Islet precursor cell (in vitro differentiated cells): ENCODE data around the gene CLCN3.
"Not testable (repeated sequence)": the region's sequence is repeated elsewhere in the genome, so short reads cannot be mapped to it uniquely, and the experiment has no call there.

Experiments
- DNase-seq: peaks from one replicate; pipeline ENCODE4 v3.0.0-alpha.2; 2018

Gene CLCN3

DNA sequence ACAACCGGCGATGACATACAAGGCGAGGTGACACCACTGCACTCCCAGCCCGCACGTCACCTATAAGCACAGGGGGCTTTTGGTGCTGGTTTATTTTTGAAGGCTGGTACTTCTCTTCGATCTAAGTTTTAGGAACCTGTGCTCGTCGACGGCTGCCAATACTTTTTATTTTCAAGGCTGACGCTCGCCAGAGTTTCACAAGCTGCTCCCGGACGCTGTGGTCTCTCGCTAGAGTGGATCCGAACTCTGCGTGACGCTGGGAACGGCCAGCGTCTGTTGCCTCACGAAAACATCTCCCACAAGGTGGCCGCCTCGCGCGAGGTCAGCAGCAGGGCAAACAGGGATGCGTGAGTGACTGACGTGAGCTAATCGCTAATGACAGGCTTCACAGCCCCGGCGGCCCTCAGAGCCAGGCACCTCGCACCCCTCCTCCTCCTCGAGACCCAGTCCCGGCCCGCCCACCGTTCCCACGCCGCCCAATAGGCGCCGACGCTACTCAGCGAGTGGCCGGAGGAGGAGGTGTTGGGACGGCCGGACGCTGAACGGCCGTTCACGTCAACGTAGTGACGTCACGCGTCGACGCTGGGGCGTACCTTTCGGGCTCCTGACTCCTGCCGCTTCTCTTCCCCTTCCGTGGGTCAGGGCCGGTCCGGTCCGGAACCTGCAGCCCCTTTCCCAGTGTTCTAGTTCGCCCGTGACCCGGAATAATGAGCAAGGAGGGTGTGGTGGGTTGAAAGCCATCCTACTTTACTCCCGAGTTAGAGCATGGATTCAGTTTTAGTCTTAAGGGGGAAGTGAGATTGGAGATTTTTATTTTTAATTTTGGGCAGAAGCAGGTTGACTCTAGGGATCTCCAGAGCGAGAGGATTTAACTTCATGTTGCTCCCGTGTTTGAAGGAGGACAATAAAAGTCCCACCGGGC lies at the start of gene CLCN3:
Gene CLCN3, plus strand, starts transcription at position 621 of the 922 bp plus-strand sequence. CDS start 15,351 bp downstream, outside the sequence.
- peak; percentile 99 for DNase-seq

DNA sequence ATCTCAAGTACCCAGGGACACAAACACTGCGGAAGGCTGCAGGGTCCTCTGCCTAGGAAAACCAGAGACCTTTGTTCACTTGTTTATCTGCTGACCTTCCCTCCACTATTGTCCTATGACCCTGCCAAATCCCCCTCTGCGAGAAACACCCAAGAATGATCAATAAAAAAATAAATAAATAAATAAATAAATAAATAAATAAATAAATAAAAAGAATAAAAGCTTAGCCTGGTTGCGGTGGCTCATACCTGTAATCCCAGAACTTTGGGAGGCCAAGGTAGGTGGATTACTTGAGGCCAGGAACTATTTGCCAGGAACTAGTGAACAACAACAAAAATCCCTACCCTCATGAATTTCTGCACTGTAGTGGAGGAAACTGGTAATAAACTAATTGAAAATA lies 49.4 kb upstream of the CLCN3 start:
- not testable (repeated sequence) for DNase-seq

DNA sequence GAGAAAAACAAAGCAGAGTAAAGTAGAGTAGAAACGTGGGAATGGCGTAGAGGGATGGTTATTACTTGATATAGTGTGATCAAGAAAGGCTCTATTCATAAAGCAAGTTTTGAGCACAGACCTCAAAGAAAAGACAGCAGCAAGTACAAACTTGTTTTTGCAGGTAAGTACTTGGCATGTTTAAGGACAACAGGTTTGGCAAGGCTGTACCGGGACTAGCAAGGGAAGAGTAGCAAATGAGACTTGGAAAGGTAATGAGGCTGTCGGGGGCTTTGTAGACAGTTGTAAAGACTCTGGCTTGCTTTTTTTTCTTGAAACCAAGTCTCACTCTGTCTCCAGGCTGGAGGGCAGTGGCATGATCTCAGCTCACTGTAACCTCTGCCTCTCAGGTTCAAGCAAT lies 48.9 kb upstream of the CLCN3 start:
- DNase-seq: peak; percentile 52

DNA sequence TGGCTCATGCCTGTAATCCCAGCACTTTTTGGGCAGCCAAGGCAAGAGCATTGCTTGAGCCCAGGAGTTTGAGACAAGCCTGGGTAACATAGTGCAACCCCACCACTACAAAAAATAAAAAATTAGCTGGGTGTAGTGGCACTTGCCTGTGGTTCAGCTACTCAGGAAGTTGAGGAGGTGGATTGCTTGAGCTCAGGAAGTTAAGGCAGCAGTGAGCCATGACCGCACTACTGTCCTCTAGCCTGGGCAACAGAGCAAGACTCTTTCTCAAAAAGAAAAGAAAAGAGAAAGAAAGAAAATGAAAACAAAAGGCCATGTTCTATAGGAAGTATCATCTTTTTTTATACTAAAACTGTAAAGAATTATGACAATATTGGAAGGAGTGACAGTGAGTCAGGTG lies 46.5 kb upstream of the CLCN3 start:
- DNase-seq: no peak

DNA sequence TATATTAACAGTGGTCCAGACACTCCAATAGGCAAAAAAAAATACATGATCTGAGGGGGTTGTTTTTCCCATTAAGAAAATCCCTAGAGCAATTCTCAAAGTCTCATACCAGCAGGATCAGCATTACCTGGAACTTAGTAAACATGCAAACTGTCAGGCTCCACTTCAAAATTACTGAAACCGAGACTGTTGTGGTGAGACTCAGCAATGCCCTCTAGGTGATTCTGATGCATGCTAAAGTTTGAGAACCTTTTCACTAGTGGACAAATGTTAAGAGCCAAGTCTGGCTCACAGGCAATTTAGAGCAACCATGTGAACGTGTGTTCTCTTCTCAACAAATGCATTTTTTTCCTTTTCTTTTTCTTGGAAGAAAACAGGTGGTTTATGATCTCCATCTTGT lies 38.2 kb upstream of the CLCN3 start:
- DNase-seq: no peak

DNA sequence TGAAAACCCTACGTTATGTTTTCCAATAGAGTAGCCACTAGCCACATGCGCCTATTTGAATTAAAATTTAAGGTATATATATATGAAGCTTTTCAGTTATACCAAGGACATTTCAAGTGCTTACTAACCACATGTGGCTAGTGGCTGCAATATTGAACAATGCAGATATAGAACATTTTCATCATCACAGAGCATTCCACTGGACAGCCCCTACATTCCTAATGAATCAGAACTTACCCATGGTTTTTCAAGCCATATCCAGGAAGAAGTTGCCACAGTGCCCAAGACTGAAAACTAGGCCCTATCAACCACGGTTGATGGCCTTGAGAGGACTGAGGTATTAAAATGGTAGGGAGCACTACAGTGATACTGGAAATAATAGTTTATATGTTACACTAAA lies 37.7 kb upstream of the CLCN3 start:
- no peak for DNase-seq

DNA sequence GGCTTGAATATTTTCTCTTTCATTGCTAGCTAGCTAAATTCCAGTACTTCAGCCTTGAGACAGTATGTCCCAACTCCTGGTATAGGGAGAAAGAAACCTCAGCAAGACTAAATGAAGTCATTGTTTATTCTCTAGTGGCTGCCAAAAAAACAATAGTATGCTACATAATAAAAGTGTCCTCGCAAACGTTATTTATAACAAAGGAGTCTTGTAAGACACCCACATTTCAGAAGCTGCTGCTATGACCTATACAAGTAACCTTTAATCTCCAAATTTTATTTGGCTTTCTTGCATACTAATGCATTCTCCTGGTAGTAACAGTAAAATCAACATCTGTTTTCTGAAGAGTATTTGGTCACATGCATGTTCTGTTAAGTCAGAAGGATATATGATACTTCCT lies 36.8 kb upstream of the CLCN3 start:
- no peak for DNase-seq

DNA sequence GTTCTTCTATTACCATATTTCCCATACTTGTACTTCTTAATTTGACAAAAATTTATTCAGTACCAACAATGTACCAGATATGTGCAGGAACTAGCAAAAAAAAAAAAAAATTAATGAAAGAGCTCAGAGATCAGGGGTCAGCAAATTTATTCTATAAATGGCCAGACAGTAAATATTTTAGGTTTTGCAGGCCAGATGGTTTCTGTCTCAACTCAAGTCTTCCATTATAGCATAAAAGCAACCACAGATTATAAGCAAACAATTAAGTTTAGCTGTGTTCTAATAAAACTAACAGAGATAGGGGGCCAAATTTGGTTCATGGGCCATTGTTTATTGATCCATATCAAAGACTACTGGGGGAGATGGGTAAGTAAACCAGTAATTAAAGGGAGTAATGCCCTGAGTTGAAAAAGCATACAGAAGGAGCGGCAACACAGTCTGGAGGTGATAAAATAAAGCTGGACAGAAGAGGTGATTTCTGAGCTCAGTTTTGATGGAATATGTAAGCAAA lies 27.3 kb upstream of the CLCN3 start:
- no peak for DNase-seq

DNA sequence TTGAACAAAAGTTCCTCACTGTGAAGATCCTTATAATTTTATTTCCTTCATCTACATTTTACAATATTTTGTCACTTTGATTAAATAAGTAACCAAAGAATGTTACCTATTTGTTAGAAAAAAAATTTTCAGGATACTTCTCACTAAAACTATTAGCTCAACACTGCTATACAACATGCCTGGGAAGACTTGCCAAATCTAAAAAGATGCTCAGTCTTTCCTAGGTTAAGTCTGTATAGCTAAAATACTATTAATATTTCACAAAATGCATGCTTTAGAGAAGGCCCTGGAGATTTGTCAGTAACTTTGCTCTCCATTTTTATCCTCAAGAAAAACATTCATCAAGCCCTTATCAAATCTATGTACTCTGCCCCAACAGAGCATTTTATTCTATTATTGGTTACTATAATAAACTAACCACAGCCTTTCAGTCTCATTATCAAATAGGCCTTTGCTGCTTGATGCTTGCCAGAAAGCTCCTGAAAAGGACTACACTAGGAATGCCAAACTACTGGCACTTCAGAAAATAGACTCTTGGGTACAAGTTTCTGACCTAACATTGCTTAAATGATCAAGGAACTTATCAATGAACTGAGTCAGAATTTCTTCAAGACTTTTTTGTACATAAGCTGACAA lies 25.7 kb upstream of the CLCN3 start:
- no peak for DNase-seq

DNA sequence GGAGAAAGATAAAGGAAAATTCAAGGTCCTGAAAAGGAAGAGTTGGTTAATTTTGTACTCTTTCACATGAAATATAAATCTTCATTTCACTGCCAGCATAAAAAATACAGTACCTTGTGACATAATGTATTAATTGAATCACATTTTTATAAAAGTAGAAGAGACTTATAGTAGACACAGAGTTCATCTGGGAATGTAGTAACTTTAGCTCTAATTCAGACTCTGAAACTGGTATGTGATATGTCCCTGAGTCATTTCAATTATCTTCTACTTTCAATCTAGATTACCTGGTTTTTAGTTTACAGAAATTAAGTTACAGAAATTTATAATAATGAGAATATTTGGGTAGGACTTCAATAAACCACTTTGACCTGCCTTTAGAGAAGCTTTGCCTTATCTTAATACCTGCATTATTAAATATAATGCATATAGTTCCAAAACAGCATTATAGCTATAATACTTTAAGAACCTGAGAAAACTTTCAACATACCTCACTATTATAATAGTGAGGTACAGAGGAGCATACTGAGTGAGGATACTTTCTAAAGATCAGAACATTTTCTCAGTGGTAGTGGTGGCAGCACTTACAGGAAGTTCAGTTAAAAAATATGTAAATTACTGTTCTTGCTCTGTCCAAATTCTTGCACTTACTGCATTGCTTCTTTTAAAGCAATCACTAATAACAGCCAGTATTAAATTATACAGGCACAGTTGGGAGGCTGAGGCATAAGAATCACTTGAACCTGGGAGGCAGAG lies 19.2 kb upstream of the CLCN3 start:
- DNase-seq: no peak

DNA sequence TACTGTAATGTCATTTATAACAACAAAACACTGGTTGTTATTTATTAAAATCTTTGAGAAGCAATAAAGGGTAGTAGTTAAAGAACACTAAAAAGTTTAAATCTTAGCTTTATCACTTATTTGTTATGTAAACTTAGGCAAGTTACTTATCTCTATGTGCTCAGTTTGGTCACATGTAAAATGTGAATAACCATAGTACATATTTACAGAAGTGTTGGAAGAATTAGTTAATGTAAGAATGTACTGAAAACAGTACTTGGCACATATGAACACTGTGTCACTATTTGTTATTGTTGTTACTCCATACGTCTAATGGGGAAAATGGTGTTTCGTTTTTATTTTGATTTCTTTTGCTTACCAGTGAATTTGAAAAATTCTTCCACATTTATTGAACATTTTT lies 17.1 kb upstream of the CLCN3 start:
- DNase-seq: no peak

DNA sequence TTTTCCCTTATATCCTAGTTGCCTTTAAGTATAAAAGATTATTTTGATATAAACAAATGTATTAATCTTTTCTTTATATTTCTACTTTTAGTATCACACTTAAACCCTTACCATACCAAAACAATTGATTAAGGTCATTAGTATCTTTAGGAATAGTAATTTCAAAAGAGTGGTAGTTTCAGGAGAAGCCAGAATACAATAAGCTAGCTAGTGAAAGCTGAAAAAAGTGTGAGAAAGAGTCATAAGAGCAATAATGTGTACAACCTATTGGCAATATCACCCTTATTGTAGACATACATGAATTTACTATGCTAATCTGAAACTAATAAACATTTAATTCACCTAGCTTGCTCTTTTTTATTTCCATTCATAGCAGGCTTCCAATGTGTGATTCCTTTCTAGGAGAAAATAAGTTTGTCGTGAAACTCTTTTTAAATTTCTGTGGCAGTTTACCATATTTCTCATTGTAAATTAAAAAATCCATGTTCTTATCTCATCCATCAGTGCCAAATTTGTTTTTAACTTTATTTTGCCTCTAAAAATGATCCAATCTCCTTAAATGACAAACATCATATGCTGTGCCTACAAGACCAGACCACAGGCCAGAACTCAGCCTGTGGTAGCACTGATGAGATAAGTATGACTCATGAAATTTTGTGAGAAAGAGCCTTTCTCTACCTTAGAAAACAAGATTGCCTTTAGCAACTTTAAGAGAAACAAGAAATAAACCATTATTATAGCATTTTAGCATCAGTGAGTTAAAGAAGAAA lies 16.1 kb upstream of the CLCN3 start:
- no peak for DNase-seq

DNA sequence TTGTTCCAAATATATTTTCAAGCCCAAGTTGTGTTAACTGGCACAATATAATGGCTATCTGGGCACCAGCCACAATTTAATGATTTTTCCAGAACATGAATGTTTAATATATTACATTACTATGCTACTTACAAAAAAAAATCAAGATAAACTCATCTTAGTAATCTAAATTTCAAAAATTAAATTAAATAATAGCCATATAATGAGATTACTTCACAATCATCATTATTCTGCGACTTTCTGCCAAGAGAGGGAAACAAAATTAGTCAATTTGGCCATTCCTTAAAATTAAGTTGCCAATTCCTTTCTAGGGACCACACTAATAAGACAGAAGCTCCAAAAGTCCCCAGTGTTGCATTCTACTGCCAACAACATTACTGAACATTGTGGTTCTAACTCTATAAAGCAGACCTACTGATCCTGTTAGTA lies 15.5 kb upstream of the CLCN3 start:
- DNase-seq: no peak

DNA sequence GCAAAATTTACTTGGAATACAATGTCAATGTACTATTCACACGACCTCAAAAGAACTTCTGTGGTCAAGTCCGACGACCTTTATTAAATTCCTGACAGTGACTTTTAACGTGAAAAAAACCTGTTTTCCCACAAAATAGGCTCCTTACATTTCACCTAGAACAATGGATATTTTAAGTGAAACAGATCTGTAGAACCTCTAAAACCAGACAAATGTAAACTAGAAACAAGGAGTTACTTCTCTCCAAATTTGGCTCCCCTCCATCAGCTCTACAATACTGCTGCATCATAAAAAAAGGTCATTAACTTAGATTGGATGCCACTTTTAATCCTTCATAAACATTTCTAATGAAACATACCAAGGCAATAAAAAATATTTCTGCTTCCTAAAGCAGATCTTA lies 9.2 kb upstream of the CLCN3 start:
- no peak for DNase-seq

DNA sequence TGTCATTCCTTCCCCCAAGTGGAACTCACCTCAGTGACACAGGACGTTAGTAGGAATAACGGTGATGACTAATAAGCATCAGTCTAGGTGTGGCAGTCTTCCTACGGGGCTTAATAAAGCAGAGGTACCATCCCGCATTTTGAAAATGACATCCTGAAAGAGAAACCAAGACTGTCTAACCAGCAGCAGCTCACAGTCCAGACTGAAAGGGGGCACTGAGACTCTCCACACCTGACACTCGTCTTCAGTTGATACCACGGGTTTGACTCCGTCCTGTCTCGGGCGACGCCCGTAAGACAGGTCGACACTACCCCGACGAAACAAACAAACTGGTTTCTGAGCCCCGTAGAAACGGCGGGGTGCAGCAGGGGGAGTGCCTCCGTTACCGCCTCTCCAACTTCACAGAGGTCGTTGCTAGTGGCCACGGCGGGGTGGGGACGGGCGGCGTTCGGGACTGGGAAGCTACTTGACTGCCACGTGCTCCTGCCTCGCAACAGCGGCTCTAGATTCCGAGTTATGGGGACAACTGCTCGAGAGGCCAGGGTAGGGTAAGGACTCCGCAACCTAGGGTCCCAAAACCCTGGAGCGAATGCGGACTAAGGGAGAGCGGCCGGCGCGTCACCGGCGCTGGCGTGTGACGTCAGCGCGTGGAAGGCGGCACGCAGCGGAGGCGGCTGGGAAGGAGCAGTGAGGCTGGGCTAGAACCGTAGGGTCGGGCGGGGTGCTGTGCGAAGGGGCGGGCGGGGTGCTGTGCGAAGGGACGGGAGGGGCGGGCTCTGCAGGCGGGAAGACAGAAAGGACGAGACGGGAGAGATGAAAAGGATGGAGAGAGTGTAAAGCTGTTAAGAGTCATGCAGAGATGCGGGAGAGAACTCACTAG lies 8.1 kb upstream of the CLCN3 start, which contains the start of gene NEK1:
Gene NEK1, minus strand, starts transcription at position 593 of the 880 bp plus-strand sequence. CDS start 9,953 bp downstream, outside the sequence.
- peak; percentile 93 for DNase-seq

DNA sequence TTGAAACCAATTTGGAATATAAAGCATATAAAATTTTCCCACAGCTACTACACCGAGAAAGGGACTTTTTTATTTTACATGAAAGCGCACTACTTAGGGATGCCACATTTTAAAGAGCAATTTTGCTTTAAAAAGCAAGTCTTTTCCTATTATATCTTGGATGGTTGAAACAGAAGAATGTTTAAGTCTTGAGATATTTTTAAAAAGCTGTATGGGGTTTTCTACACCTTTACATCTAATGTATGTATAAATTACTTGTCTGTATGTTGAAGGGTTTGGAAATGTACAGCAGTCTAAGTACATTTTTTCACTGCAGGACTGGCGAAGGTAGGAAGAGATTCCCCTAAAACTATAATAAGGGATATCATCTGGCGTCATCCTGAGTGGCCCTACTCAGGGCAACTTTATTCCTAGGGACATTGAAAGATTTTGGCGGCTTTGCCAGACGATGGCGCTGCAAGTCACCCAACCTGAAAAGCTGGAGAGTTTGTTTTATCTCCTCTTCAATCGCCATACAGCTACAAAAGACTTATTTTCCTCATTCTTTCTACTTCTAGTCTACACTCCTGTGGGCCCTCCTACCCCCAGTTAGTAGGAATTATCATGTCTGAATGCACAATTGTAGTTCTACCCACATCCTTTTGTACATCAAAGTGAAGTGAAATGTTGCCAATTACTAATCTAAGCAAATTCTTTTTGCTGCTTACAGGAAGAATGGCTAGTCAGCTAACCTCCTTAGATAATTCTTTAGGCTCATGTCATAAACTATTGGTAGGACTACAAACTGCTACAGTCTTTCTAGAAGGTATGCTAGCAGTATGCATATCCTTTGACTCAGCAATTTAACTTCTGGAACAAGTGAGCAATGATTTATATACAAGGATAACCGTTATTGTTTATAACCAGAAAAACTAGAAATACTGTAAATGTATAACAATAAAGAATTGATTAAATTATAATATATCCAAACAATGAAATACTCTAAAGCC lies 7.2 kb upstream of the CLCN3 start:
- DNase-seq: peak; percentile 89

DNA sequence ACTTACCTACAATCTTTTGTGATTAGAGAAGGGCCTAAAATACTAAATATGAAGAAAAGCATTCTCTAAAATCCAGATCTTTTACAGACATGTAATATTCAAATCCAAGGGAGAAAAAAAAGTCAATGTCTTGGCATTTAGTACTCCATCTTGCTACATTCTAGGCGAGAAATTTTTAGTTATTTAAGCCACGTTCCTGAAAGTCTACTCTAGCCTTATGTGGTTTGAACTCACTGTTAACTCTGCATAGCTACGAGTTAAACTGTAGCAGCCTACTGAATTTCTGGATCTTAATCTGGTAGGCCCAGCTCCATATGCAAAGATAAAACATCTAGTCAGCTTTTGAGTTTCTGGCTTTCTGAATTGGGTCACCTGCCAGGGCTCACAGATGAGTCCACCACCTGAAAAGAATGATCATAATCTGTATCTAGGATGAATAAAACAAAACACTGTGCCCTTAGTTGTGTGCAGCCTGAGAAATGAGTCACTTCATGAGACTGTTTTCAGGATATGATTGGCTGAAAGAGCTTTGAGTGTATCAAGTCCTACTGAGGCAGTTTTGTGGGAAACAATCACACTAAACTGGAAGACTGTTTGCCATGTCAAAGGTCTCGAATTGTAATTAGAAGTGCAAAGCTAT lies 4.8 kb upstream of the CLCN3 start:
- no peak for DNase-seq

DNA sequence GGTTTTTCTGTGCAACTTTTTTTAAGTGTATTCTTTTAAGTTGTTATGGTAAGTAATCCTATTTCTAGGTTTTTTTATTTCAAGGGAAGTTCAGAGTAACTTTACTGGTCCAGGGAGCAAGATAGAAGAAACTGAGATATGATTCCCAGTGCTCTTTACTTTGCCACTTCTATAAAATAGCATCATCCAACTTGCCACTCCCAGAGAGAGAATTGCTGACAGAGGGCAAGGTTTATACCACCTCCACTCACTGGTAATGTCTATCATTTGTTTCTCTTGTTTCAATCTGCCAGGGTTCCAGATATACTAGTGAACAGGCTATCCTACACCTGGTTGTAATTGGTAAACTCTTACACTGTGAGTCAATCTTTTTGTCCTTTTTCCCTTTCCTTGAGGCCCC lies 3.5 kb upstream of the CLCN3 start:
- no peak for DNase-seq

DNA sequence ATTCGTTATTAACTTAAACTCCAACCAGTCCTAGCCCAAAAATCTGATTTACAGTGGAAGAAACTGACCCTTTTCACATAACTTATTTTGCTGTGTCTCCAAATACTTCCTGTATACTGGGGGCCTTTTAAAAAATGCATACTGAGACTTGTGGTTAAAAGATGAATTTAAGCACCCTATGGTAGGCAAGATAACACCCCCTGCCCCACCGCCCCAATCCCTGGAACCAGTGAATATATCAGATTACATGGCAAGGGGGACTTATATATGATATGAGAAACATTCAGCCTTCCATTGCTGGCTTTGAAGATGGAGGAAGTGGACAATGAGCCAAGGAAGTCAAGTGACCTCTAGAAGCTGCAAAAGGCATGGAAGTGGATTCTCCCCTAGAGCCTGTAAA lies 3.1 kb upstream of the CLCN3 start:
- no peak for DNase-seq

DNA sequence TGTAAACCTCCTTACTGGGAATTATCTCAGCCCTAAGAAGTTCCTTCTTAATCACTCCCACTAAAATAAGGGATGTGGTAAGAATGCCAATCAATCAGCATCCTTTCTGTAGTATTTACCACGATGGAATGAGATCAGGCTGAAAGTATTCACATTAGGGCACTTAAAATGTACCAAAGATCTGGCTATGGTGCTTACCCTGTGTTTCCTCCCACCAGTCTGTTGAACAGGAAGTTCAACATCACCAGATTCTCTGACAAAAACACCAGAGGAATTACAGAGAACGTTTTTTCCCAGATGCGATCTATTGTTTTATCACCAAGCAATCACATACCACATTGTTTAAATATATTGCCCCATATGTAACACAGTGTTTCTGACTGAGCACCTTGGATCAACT lies 2.1 kb upstream of the CLCN3 start:
- DNase-seq: no peak
